HG03066 (cell line): ENCODE measurements around the gene PADI4.

Experiments used
- ATAC-seq: cut with Tn5 transposase; IDR thresholded peaks from one replicate; pipeline ENCODE4 v1.9.1; 2021; ENCODE audit warnings: low read depth; ENCODE audit not compliant: unreplicated experiment

The PADI4 gene

GRCh38 chr1:17412093-17412870 lies 104.3 kb downstream of the PADI4 start:
- ATAC-seq = no peak
